Natural killer cell treated with Interleukin-12 subunit alpha and Interleukin-12 subunit beta and Interleukin-15 and Interleukin-18, amount 100 ng/mL, for 72 hours (primary cell): ENCODE measurements around the gene IDI1. TPM values are rescaled to one million over a fixed set of nuclear protein-coding genes. Genes with fewer than 3 reads are reported as not detected.

Experiments used
- ATAC-seq, 2 donors: fragments of 150-1000 bp; cut with Tn5 transposase in 1 of 2; sonication (Bioruptor Pico), chemical (Tn5 transposase) in 1 of 2; 2 replicates each; pipeline ENCODE4 v1.10.0; 2021
- DNase-seq: peaks from one replicate; pipeline ENCODE4 v3.0.0; 2022; ENCODE audit warnings: low spot score
- H3K27ac Mint-ChIP-seq, 2 donors: 1 replicate in 1 of 2; 2 replicates in 1 of 2; pipeline ENCODE4 v1.8.0; 2022; ENCODE audit warnings: mixed read lengths in 2 of 2, mild to moderate bottlenecking in 1 of 2, moderate library complexity in 1 of 2
- H3K27me3 Mint-ChIP-seq, 2 donors: 1 replicate in 1 of 2; 2 replicates in 1 of 2; pipeline ENCODE4 v1.8.0; 2022; ENCODE audit warnings: mixed read lengths in 2 of 2
- H3K36me3 Mint-ChIP-seq: one replicate; pipeline ENCODE4 v1.8.0; 2022; ENCODE audit warnings: mixed read lengths
- H3K4me1 Mint-ChIP-seq, 2 donors: 1 replicate in 1 of 2; 2 replicates in 1 of 2; pipeline ENCODE4 v1.8.0; 2022; ENCODE audit warnings: low read depth in 2 of 2, mixed read lengths in 2 of 2, mild to moderate bottlenecking in 1 of 2
- H3K4me3 Mint-ChIP-seq: one replicate; pipeline ENCODE4 v1.8.0; 2022; ENCODE audit warnings: mixed read lengths
- H3K9me3 Mint-ChIP-seq: 2 replicates; pipeline ENCODE4 v1.8.0; 2022; ENCODE audit warnings: mixed read lengths
- total RNA-seq, 2 donors: library from RNA; stranded (reverse); gene quantifications; one replicate each; pipeline ENCODE4 v1.2.3, GENCODE V29; 2022

Gene IDI1
- total RNA-seq: 100 to 1,000 TPM in 1 of 2 donors, 10 to 100 TPM in 1; 85.7 to 140 TPM

DNA sequence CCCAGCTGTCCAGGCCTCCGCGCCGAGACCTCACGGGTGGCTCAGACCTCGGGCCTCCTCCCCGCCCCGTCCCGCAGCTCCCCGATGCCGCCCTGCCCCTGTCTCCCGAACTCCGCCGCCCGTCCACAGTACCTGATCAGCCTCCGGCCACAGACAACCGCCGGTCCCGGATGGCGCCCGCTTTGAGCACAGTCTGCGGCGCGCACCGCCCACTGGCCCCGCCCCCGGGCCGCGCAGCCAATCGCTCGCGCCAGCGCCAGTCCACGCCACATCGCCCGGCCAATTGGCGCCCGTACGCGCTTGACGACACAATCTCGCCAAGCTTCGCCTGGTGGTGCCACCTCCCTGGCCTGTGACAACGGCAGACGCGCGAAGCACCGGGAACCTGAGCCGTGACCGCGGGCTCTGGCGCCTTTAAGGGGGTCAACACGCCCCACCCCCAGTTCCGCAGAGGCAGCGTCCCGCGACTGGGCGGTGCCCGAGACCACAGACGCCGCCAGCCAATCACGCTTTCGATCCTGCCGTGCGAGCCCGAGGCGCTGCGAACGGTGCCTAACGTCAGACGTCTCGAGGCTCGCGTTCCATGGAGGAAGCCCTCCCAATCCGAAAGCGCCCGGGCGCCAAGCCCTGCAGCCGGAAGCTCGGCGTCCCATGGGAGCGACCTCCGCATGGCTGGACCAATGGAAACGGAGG, at the start of gene IDI1:
Gene IDI1, minus strand, starts transcription at position 388 of the 693 bp plus-strand sequence. Its CDS starts 116 bp downstream, at position 272.
- ATAC-seq (peak; percentile 91 to 92), DNase-seq (peak; percentile 99)
- Mint-ChIP-seq H3K27ac (peak within 1 kb of the TSS; percentile 96 to 100), H3K4me1 (peaks cover 44 to 48% of the 10 kb centered on the region in 2 donors), H3K9me3 (no peaks in the 10 kb centered on the region), H3K4me3 (peak within 1 kb of the TSS; percentile 99), H3K27me3 (no peaks in the 10 kb centered on the region), H3K36me3 (peaks cover 31% of the 10 kb centered on the region)

DNA sequence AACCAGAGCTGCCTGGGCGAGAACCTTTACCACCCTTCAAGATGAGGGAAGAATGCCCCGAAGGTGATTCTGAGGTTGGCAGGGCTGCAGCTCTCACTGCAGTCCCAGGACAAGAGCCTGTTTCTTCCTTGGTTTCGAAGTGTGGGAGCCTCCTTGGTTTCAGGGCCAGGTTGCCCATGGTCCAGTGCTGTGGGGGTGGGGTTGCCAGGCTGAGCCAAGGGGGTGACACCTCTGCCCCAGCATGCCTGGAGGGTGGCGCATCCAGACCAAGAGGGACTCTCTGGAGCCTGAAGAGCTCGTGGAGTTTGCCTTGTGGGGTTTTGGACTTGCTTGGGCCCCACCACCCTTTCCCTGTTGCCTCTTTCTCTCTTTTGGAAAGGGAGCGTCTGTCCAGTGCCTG, 48.5 kb upstream of the IDI1 start:
- Mint-ChIP-seq H3K9me3 (no peaks in the 10 kb centered on the region), H3K4me3 (no peak overlapping the region), H3K27ac (no peak overlapping the region), H3K36me3 (peaks cover 11% of the 10 kb centered on the region), H3K27me3 (no peaks in the 10 kb centered on the region), H3K4me1 (peaks cover 21 to 26% of the 10 kb centered on the region in 2 donors)
- DNase-seq: no peak
- no peak for ATAC-seq

DNA sequence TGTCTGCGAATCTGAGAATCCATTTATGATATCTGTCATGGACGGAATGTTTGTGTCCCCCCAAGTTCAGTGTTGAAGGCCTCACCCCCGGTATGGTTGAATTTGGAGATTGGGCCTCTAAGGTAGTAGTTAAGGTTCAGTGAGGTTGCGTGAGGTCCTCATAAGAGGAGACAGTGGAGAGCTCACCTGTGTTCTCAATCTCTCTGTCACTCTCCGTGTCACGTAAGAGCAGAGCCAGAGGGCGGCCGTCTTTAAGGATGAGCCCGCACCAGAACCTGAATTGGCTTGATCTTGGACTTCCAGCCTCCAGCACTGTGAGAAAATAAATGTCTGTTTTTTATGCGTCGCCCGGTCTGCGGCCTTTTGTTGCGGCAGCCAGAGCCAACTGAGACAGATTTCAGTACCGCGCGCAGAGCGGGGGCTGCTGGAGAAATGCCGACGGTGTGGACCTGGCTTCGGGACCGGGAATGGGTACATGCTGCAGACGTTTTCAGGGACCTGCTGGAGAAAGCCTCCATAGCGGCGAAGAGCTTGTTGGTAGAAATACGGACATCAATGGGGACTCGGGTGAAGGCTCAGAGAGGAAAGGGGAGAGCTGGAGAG, 47.5 kb upstream of the IDI1 start:
- Mint-ChIP-seq H3K27me3 (no peaks in the 10 kb centered on the region), H3K4me3 (no peak overlapping the region)
- no peak for ATAC-seq

DNA sequence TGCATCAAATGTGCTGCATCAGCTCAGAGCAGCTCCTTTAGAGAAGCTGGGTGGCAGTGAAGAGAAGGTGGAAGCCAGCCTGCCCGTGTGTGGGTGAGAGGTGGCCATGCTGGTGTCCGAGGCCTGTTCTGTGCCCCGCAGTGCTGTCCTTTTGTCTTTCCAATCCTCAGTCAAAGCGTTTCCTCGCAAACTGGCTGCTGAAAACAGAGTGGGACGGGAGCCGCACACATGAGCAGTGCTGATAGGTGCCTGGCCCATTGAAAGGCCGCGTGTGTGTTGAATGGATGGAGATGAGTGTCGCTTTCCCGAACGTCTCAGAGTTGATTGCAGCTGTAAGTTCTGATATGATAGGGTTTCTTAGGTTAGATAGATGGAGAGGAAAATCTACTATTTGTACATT, 46.6 kb upstream of the IDI1 start:
- Mint-ChIP-seq H3K27ac (no peak overlapping the region), H3K4me3 (no peak overlapping the region), H3K36me3 (peaks cover 4% of the 10 kb centered on the region), H3K4me1 (peaks cover 8 to 14% of the 10 kb centered on the region in 2 donors), H3K9me3 (no peaks in the 10 kb centered on the region), H3K27me3 (no peaks in the 10 kb centered on the region)
- DNase-seq: no peak
- no peak for ATAC-seq

More for the DNA sequence above, 47.5 kb upstream of the IDI1 start:
- DNase-seq: no peak
- peaks cover 4% of the 10 kb centered on the region for H3K36me3 Mint-ChIP-seq
- H3K9me3 Mint-ChIP-seq: no peaks in the 10 kb centered on the region
- H3K27ac Mint-ChIP-seq: no peak overlapping the region
- H3K4me1 Mint-ChIP-seq: peaks cover 14 to 17% of the 10 kb centered on the region in 2 donors

DNA sequence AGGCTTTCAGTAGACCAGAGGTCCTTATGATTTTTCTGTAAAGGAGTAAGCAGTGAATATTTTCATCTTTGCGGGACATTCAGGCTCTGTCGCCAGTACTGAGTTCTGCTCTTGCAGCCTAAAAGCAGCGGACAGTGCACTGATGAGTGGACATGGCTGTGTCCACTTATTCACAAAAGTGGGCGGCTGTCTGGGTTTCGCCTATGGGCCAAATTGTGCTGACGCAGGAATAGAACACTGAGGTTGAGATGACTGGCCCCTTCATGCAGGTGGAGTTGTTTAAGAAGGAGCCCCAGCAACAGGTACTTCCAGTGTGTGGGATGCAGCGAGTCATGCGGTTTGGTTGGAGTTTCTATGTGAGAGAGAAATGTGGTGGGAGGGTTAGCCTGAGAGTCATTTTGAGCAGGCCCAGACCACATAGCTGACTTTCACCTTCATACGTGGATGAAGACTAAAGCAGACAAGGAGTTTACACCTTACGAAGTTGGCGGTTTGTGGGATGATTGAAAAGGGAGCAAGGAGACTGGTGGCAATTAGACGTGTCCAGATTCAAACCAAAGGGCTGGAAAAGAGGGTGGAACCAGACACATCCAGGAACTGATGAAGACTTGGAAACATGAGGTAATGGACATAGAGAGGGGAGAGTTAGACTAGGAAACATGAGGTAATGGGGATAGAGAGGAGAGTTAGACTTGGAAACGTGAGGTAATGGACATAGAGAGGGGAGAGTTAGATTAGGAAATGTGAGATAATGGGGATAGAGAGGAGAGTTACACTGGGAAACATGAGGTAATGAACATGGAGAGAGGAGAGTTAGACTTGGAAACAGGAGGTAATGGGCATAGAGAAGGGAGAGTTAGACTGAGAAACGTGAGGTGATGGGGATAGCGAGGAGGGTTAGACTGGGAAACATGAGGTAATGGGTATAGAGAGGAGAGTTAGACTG, 45.5 kb upstream of the IDI1 start:
- no peak for DNase-seq
- Mint-ChIP-seq H3K27me3 (no peaks in the 10 kb centered on the region), H3K4me3 (no peak overlapping the region), H3K4me1 (peaks cover 7 to 10% of the 10 kb centered on the region in 2 donors), H3K9me3 (no peaks in the 10 kb centered on the region), H3K36me3 (peaks cover 7% of the 10 kb centered on the region), H3K27ac (no peak overlapping the region)
- ATAC-seq: peak in 1 of 2 donors; percentile 59

DNA sequence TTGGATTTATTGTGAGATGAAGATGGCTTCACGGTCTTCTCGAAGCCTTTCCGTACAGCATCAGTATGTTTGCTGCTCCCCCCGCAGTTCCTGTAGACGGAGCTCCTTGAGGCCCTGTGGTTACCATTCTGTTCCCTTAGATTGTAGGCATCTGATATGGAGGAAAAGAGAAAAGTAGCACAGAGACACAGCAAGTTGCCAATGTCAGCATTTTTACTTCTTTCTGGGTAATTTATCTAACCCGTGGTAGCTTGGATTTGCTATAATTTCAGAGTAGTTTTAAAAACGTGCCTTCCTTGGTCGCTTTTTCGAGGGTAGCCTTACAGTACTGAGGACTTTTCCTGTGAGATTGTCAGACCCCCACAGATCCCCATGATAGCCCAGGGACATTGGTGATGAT, 44.8 kb upstream of the IDI1 start:
- Mint-ChIP-seq H3K27ac (no peak overlapping the region), H3K4me3 (no peak overlapping the region), H3K36me3 (peaks cover 7% of the 10 kb centered on the region), H3K27me3 (no peaks in the 10 kb centered on the region), H3K4me1 (peaks cover 3 to 4% of the 10 kb centered on the region in 2 donors), H3K9me3 (no peaks in the 10 kb centered on the region)
- no peak for DNase-seq
- no peak for ATAC-seq

DNA sequence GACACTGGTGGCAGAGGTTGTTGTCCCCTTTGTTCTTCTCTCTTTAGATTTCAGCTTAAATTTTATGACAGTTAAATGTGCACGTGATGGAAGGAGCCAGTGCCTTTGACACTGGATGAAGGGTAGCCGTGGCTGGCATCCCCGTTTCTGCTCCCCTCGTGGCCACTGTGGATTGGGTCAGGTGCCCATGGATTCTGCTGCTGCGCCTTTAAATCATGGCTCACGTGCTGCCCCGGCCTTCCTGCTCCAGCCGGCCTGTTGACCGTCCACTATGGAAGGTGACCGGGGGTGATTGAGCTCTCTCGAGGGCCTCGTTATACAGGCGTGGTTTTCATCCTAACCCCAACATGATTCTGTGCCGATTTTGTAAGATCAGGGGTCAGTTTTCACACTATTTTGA, 41.8 kb upstream of the IDI1 start:
- H3K27me3 Mint-ChIP-seq: no peaks in the 10 kb centered on the region
- no peak for DNase-seq
- H3K4me1 Mint-ChIP-seq: peaks cover 16 to 22% of the 10 kb centered on the region in 2 donors
- H3K27ac Mint-ChIP-seq: no peak overlapping the region
- H3K4me3 Mint-ChIP-seq: no peak overlapping the region
- H3K9me3 Mint-ChIP-seq: no peaks in the 10 kb centered on the region
- ATAC-seq: no peak
- H3K36me3 Mint-ChIP-seq: peaks cover 27% of the 10 kb centered on the region

DNA sequence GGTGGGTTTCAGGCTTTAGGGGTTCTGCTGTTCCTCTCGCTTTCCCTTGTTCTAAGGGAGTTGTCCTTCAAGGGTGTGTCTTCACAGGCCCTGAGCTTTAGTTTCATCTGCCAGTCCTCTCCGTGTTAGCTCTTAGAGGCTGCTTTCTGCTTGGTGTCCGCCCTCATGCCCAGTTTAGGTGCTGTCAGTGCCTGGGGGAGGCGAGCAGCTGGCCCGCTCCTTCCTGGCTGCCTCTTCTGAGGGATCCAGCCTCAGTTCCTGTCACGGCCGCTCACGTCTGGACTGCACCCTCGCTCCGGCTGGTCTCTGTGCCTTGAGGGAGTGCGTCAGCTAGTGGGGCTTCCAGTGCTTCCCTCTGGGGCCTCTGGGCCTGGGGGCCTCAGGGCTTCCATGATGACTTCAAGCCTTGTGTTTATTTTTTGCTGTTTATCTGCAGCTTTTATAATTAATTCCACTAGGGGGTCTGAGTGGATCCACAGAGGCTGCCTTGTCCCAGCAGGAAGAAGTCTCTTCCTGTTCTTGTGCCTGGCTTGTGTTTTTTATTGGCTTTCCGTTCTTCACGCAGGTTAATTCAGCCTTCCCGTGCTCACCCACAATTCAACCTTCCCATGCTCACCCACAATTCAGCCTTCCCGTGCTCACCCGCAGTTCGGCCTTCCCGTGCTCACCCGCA, 40.2 kb upstream of the IDI1 start:
- Mint-ChIP-seq H3K36me3 (peaks cover 28% of the 10 kb centered on the region), H3K9me3 (no peaks in the 10 kb centered on the region), H3K27me3 (no peaks in the 10 kb centered on the region), H3K4me1 (peaks cover 16 to 22% of the 10 kb centered on the region in 2 donors), H3K27ac (no peak overlapping the region), H3K4me3 (no peak overlapping the region)
- DNase-seq (no peak), ATAC-seq (no peak)

DNA sequence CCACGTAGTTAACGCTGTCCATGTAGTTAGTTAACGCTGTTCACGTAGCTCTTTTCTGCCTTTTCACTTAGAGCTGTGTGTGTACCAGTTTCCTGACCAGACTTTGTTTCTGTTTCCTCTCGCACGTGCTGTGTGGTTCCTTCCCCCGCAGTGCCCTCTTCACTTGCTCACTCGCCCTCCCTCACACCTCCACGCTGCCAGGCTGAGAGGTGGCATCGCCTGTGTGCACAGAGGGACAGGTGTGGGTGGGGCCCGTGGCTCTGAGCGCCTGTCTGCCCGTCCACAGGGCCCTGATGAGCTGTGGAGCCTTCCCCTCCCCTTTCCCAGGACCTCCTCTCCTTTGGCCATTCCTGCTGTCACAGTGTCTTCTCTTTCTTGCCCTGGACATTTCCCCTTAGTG, 37.9 kb upstream of the IDI1 start:
- H3K27ac Mint-ChIP-seq: peak overlapping the region; percentile 48 to 78
- peaks cover 40% of the 10 kb centered on the region for H3K36me3 Mint-ChIP-seq
- H3K9me3 Mint-ChIP-seq: no peaks in the 10 kb centered on the region
- H3K4me3 Mint-ChIP-seq: no peak overlapping the region
- peaks cover 22 to 28% of the 10 kb centered on the region in 2 donors for H3K4me1 Mint-ChIP-seq
- peak in 1 of 2 donors; percentile 38 for ATAC-seq
- DNase-seq: no peak
- no peaks in the 10 kb centered on the region for H3K27me3 Mint-ChIP-seq

DNA sequence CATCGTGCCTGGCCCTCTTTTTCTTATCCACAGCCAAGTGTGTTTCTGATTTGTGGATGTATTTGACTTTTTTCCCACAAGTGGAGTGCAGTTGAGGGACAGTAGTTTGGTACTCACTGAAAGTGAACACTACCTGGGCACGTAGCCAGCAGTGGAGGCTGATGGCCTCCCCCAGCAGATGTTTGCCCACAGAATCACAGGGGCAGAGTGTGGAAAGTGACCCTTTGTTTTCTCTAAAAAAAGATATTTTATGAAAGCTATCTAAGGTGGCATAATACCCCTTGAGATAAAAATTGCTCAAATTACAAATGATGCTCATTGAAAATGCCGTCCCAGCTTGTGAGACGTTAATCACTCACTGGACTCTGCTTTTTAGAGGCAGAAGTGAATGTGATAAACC, 36.3 kb upstream of the IDI1 start:
- no peaks in the 10 kb centered on the region for H3K27me3 Mint-ChIP-seq
- ATAC-seq (no peak), DNase-seq (no peak)
- H3K4me3 Mint-ChIP-seq: no peak overlapping the region
- H3K9me3 Mint-ChIP-seq: no peaks in the 10 kb centered on the region
- peaks cover 22 to 28% of the 10 kb centered on the region in 2 donors for H3K4me1 Mint-ChIP-seq
- no peak overlapping the region for H3K27ac Mint-ChIP-seq
- H3K36me3 Mint-ChIP-seq: peaks cover 45% of the 10 kb centered on the region

DNA sequence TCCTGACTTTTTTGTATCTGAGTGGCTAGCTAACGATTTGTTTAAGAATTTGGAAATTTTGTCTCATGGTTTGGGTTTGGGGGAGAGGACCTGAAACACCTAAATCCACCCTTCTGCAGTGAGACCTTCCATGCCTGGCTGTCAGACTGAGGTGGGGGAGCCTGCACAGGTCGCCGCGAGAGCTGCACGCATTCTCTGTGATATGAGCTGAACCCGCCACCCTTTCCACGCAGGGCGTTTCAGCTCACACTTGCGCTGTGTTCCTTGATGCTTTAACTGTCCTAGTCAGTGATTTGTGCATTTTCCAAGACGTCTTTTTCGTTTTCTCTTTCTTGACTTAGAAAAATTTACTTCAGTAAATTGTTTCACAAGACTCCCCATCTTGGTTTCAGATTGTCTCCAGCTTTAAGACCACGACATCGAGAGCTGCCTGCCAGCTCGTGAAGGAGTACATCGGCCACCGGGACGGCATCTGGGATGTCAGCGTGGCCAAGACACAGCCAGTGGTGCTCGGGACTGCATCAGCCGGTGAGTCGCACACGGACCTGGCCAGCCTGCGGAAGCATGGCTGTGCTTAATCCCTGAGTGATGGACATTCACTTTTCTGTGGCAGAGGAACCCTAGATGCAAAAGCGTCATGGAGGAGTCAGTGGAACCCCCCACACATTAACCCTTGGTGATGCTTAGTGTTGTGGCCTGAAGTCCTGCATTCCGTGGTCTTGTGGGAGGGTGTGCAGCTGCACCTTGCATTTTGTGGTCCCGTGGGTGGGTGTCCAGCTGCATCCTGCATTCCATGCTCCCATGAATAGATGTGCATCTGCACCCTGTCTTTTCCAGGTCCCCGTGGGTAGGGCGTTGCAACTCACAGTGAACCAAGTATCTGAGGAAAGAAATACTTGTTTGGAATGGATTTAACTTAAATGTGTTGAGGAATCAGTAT, 35.4 kb upstream of the IDI1 start:
- Mint-ChIP-seq H3K4me1 (peaks cover 22 to 24% of the 10 kb centered on the region in 2 donors), H3K27ac (peak overlapping the region; percentile 25 to 28), H3K27me3 (no peaks in the 10 kb centered on the region), H3K4me3 (no peak overlapping the region), H3K36me3 (peaks cover 45% of the 10 kb centered on the region), H3K9me3 (no peaks in the 10 kb centered on the region)
- no peak for ATAC-seq
- no peak for DNase-seq

DNA sequence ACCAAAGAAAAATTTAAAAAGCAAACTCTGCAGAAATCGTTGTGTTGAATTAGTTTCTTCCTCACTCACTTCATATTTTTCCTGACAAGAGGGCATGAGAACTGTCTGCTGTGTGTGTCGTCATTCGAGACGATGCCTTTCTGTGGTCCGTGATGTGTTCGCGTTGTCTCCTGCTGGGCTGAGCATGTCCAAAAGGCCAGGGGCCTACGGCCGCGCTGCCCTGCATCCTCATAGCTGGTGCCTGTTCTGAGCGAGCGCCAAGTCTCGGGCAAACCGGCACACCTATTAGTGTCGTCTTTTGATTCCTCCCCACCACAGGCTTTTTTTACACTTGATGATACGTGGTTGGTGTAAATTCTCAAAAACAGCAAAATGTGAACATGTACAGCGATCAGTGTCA, 34.7 kb upstream of the IDI1 start:
- DNase-seq: no peak
- Mint-ChIP-seq H3K9me3 (no peaks in the 10 kb centered on the region), H3K27ac (peak overlapping the region; percentile 25 to 28), H3K36me3 (peaks cover 46% of the 10 kb centered on the region), H3K4me3 (no peak overlapping the region), H3K27me3 (no peaks in the 10 kb centered on the region), H3K4me1 (peaks cover 22 to 24% of the 10 kb centered on the region in 2 donors)
- no peak for ATAC-seq
